GM23338 (cell line): ENCODE measurements around the gene TMEM63C. TPM values are rescaled to one million over a fixed set of nuclear protein-coding genes. Genes with fewer than 3 reads are reported as not detected.

Experiments
- ATAC-seq: fragments of 200-7000 bp; cut with Tn5 transposase; 3 replicates; pipeline ENCODE4 v1.9.1; 2020
- DNase-seq: peaks from one replicate; pipeline ENCODE4 v3.0.0-alpha.2; 2015; ENCODE audit warnings: low spot score
- H2AFZ ChIP-seq: fragments of 200-600 bp; sonication (generic); 2 replicates; pipeline ENCODE4 v1.8.0; 2016; ENCODE audit warnings: antibody characterized with exemption, mild to moderate bottlenecking, moderate library complexity
- H3F3A ChIP-seq: fragments of 200-600 bp; sonication (generic); replicated peaks from 2 replicates; pipeline ENCODE4 v1.8.0; 2017; ENCODE audit warnings: antibody characterized with exemption, mixed run types, low read depth
- H3K27ac ChIP-seq: fragments of 200-600 bp; sonication (generic); 2 replicates; pipeline ENCODE4 v1.6.1; 2016; ENCODE audit warnings: low read depth
- H3K27me3 ChIP-seq: fragments of 200-600 bp; sonication (generic); 2 replicates; pipeline ENCODE4 v1.8.0; 2016; ENCODE audit warnings: mild to moderate bottlenecking, mixed run types, moderate library complexity; ENCODE audit not compliant: insufficient read depth
- H3K36me3 ChIP-seq: fragments of 200-600 bp; sonication (generic); 2 replicates; pipeline ENCODE4 v1.8.0; 2016; ENCODE audit warnings: mild to moderate bottlenecking; ENCODE audit not compliant: insufficient read depth
- H3K4me1 ChIP-seq: fragments of 200-600 bp; sonication (generic); 2 replicates; pipeline ENCODE4 v1.8.0; 2016; ENCODE audit warnings: mild to moderate bottlenecking, moderate library complexity; ENCODE audit not compliant: insufficient read depth
- H3K4me2 ChIP-seq: fragments of 200-600 bp; sonication (generic); 2 replicates; pipeline ENCODE4 v1.7.1; 2017; ENCODE audit warnings: mixed run types
- H3K4me3 ChIP-seq: fragments of 200-600 bp; sonication (generic); 2 replicates; pipeline ENCODE4 v1.6.1; 2016; ENCODE audit warnings: mixed run types
- H3K79me2 ChIP-seq: fragments of 200-600 bp; sonication (generic); replicated peaks from 2 replicates; pipeline ENCODE4 v1.8.0; 2017; ENCODE audit warnings: mild to moderate bottlenecking; ENCODE audit not compliant: insufficient read depth
- H3K9me2 ChIP-seq: fragments of 200-600 bp; sonication (generic); 2 replicates; pipeline ENCODE4 v1.8.0; 2017; ENCODE audit not compliant: insufficient read depth
- H4K20me1 ChIP-seq: fragments of 200-600 bp; sonication (generic); replicated peaks from 2 replicates; pipeline ENCODE4 v1.8.0; 2017; ENCODE audit warnings: mild to moderate bottlenecking; ENCODE audit not compliant: insufficient read depth
- H3K27ac Mint-ChIP-seq: 2 replicates; pipeline ENCODE4 v1.8.0; 2020; ENCODE audit warnings: inconsistent platforms, mild to moderate bottlenecking, moderate library complexity, mixed read lengths
- H3K27me3 Mint-ChIP-seq: 3 replicates; pipeline ENCODE4 v1.8.0; 2022; ENCODE audit warnings: low read depth, mild to moderate bottlenecking, moderate library complexity, mixed read lengths, inconsistent platforms; ENCODE audit not compliant: insufficient read depth, poor library complexity
- H3K36me3 Mint-ChIP-seq: 3 replicates; pipeline ENCODE4 v1.8.0; 2021; ENCODE audit warnings: low read depth, mild to moderate bottlenecking, inconsistent platforms, moderate library complexity, mixed read lengths
- H3K4me1 Mint-ChIP-seq: 3 replicates; pipeline ENCODE4 v1.8.0; 2020; ENCODE audit warnings: mild to moderate bottlenecking, inconsistent platforms, mixed read lengths
- H3K4me3 Mint-ChIP-seq: 3 replicates; pipeline ENCODE4 v1.8.0; 2021; ENCODE audit warnings: moderate library complexity, mild to moderate bottlenecking, inconsistent platforms, mixed read lengths
- H3K9me3 Mint-ChIP-seq: 3 replicates; pipeline ENCODE4 v1.8.0; 2020; ENCODE audit warnings: moderate library complexity, mild to moderate bottlenecking, inconsistent platforms, mixed read lengths
- CREB1 ChIP-seq: fragments of 250-450 bp; sonication (Bioruptor Pico); IDR thresholded peaks from 2 replicates; pipeline ENCODE4 v1.5.0; 2020; ENCODE audit warnings: low read depth, mild to moderate bottlenecking, moderate library complexity
- CTCF ChIP-seq, 2 experiments: fragments of 200-600 bp in 1 of 2; sonication (generic) in 1 of 2; conservative IDR thresholded peaks; 2 replicates each; pipeline versions ENCODE4 v1.5.1 to v1.6.1; 2016 to 2017; ENCODE audit warnings: antibody characterized with exemption in 2 of 2, low read depth in 2 of 2, mild to moderate bottlenecking in 2 of 2, moderate library complexity in 1 of 2
- ETS1 ChIP-seq: IDR thresholded peaks from 2 replicates; pipeline ENCODE4 v1.6.1; 2016; ENCODE audit warnings: antibody characterized with exemption
- EZH2 ChIP-seq: fragments of 200-600 bp; sonication (generic); IDR thresholded peaks from one replicate; pipeline ENCODE4 v1.8.0; 2017; ENCODE audit warnings: antibody characterized with exemption, mild to moderate bottlenecking, low read depth; ENCODE audit not compliant: unreplicated experiment
- POLR2AphosphoS5 ChIP-seq: IDR thresholded peaks from 2 replicates; pipeline ENCODE4 v1.6.1; 2016; ENCODE audit warnings: antibody characterized with exemption, low read depth
- REST ChIP-seq: IDR thresholded peaks from one replicate; pipeline ENCODE4 v1.6.1; 2018; ENCODE audit warnings: antibody characterized with exemption; ENCODE audit not compliant: unreplicated experiment
- STAT1 ChIP-seq: IDR thresholded peaks from one replicate; pipeline ENCODE4 v1.6.1; 2016; ENCODE audit warnings: antibody characterized with exemption; ENCODE audit not compliant: unreplicated experiment
- ZNF114 ChIP-seq: fragments of 250-450 bp; sonication (Bioruptor Pico); IDR thresholded peaks from 2 replicates; pipeline ENCODE4 v1.5.0; 2020; ENCODE audit warnings: mild to moderate bottlenecking, moderate library complexity
- ZNF331 ChIP-seq: fragments of 250-450 bp; sonication (Bioruptor Pico); IDR thresholded peaks from 2 replicates; pipeline ENCODE4 v1.5.0; 2020; ENCODE audit warnings: low read depth, mild to moderate bottlenecking, moderate library complexity
- ZNF462 ChIP-seq: fragments of 250-450 bp; sonication (Bioruptor Pico); IDR thresholded peaks from 2 replicates; pipeline ENCODE4 v1.5.0; 2020; ENCODE audit warnings: mild to moderate bottlenecking, moderate library complexity
- polyA plus RNA-seq: library from polyadenylated mRNA; unstranded; fragments of >200 nt; fragmentation: Nextera tagmentation; extraction: Ambion mirVana; gene quantifications from 2 replicates; pipeline ENCODE4 v1.2.1, GENCODE V29; 2016
- total RNA-seq: library from RNA; depleted of rRNA; stranded (reverse); fragments of >200 nt; shearing (Covaris generic); gene quantifications from 2 replicates; pipeline ENCODE4 v1.2.3, GENCODE V29; 2014

TMEM63C gene
- total and polyA plus RNA-seq, 2 experiments from 2014 or later: 2.1 to 6.3 TPM

- no peak overlapping the region for H3K27ac Mint-ChIP-seq
- H3K27me3 Mint-ChIP-seq: peaks cover 13% of the 10 kb centered on the region
- Histone ChIP-seq H3K4me3 (no peak overlapping the region), H3K4me2 (no peak overlapping the region), H3K27ac (no peak overlapping the region), H2AFZ (no peak overlapping the region), H3F3A (no peaks in the 10 kb centered on the region), H3K27me3 (no peaks in the 10 kb centered on the region), H3K9me2 (no peaks in the 10 kb centered on the region), H3K4me1 (peaks cover 8% of the 10 kb centered on the region), H3K36me3 (no peaks in the 10 kb centered on the region), H4K20me1 (no peaks in the 10 kb centered on the region; the same call in 1 of the 2 replicates), H3K79me2 (no peaks in the 10 kb centered on the region)
- H3K9me3 Mint-ChIP-seq: no peaks in the 10 kb centered on the region
- TF ChIP-seq ZNF114: no peak
- no peak for TF ChIP-seq ETS1
- TF ChIP-seq POLR2AphosphoS5: no peak
- TF ChIP-seq ZNF331 (CRISPR knock-in tag): no peak
- no peak for TF ChIP-seq CREB1 (CRISPR knock-in tag)
- TF ChIP-seq ZNF462 (CRISPR knock-in tag): no peak
- TF ChIP-seq STAT1: no peak
- TF ChIP-seq EZH2: no peak
- TF ChIP-seq CTCF (conservative IDR thresholded peaks at IDR 0.05; ENCODE audit: low read depth in 2 of 2): no peak
- TF ChIP-seq REST: no peak
- H3K4me3 Mint-ChIP-seq: no peak overlapping the region
- no peaks in the 10 kb centered on the region; the same call in 2 of the 3 replicates for H3K36me3 Mint-ChIP-seq
- DNase-seq (no peak), ATAC-seq (no peak)
- peaks cover 20% of the 10 kb centered on the region for H3K4me1 Mint-ChIP-seq
Measured at GRCh38 chr14:77213679-77214016, 32.0 kb downstream of the TMEM63C start.
